D721Med (cell line): ENCODE data around the gene PRR5L.

Source experiments
- DNase-seq: peaks from one replicate; pipeline ENCODE4 v3.0.0; 2011; ENCODE audit warnings: low spot score; ENCODE audit not compliant: insufficient read length
- FAIRE-seq: peaks from 2 replicates; lab custom pipeline; 2011; peaks lifted over from hg19 to GRCh38; lab: Jason Lieb, UNC
- CTCF ChIP-seq: IDR thresholded peaks from 2 replicates; pipeline ENCODE4 v1.5.1; 2012; ENCODE audit warnings: mild to moderate bottlenecking, control low read depth; ENCODE audit not compliant: insufficient read depth; ENCODE audit errors: missing control alignments

The PRR5L gene

GRCh38 chr11:36346562-36347383 lies 50.7 kb downstream of the PRR5L start:
- FAIRE-seq: no peak
- TF ChIP-seq CTCF: no peak

GRCh38 chr11:36347384-36347906 lies 51.4 kb downstream of the PRR5L start:
- FAIRE-seq (no peak), DNase-seq (no peak)
- TF ChIP-seq CTCF: no peak

More at GRCh38 chr11:36346562-36347383, 50.7 kb downstream of the PRR5L start:
- no peak for DNase-seq

- TF ChIP-seq CTCF: no peak
- DNase-seq (no peak), FAIRE-seq (no peak)
Observed at GRCh38 chr11:36349351-36350136, 53.5 kb downstream of the PRR5L start.

- no peak for TF ChIP-seq CTCF
- FAIRE-seq (no peak), DNase-seq (no peak)
Observed at GRCh38 chr11:36350137-36350513, 54.0 kb downstream of the PRR5L start.

- TF ChIP-seq CTCF: no peak
- DNase-seq: no peak
- no peak for FAIRE-seq
Observed at GRCh38 chr11:36352922-36353321, 56.8 kb downstream of the PRR5L start.

- FAIRE-seq (no peak), DNase-seq (no peak)
- TF ChIP-seq CTCF: no peak
Observed at GRCh38 chr11:36354221-36355003, 58.3 kb downstream of the PRR5L start.
